Testis (tissue), 3 donors: Measurements from ENCODE around the gene FOXF2. TPM values are rescaled to one million over a fixed set of nuclear protein-coding genes. Genes with fewer than 3 reads are reported as not detected.

Experiments
- DNase-seq: peaks from one replicate; pipeline ENCODE4 v3.0.0-alpha.2; 2019
- H3K27ac ChIP-seq, 2 donors: fragments of 200-600 bp; sonication (generic); one replicate each; pipeline ENCODE4 v1.5.1; 2019
- H3K27me3 ChIP-seq: fragments of 200-600 bp; sonication (generic); one replicate; pipeline ENCODE4 v1.5.1; 2019
- H3K36me3 ChIP-seq: fragments of 200-600 bp; sonication (generic); one replicate; pipeline ENCODE4 v1.5.1; 2017; ENCODE audit warnings: low read depth; ENCODE audit errors: missing control alignments
- H3K4me1 ChIP-seq: fragments of 200-600 bp; sonication (generic); one replicate; pipeline ENCODE4 v1.5.1; 2019
- H3K4me3 ChIP-seq, 2 donors: fragments of 200-600 bp; sonication (generic); one replicate each; pipeline ENCODE4 v1.5.1; 2017 to 2019
- H3K9me3 ChIP-seq: fragments of 200-600 bp; sonication (generic); one replicate; pipeline ENCODE4 v1.5.1; 2017
- CTCF ChIP-seq, 3 experiments: fragments of 450-650 bp in 2 of 3; fragments of 200-600 bp in 1 of 3; sonication (generic) in 1 of 3; IDR thresholded peaks; one replicate each; pipeline ENCODE4 v1.5.1; 2016 to 2019; ENCODE audit warnings: antibody characterized with exemption in 3 of 3, mild to moderate bottlenecking in 2 of 3, moderate library complexity in 1 of 3
- POLR2A ChIP-seq: fragments of 450-650 bp; IDR thresholded peaks from one replicate; pipeline ENCODE4 v1.6.1; 2017; ENCODE audit warnings: antibody characterized with exemption, mild to moderate bottlenecking, moderate library complexity
- WGBS, 2 donors: methylation state at CpG; one replicate each; pipeline ENCODE4 v1.1.5; 2018; 5-methylcytosine and 5-hydroxymethylcytosine counted together
- intact Hi-C: fragments of 100-400 bp; cut with DNase I; formaldehyde crosslinking; loops from one replicate; pipeline ENCODE4 v1.15.1; 2023; ENCODE audit warnings: low total_unique reads
- polyA plus RNA-seq: library from polyadenylated mRNA; stranded (reverse); fragments of 350-450 nt; fragmentation: Illumina TruSeq; extraction: RNeasy Lipid Tissue Mini Kit (QIAGEN cat#74804); gene quantifications from one replicate; pipeline ENCODE4 v1.2.3, GENCODE V29; 2014; ENCODE audit warnings: low read depth, low replicate concordance; ENCODE audit not compliant: insufficient read depth
- total RNA-seq, 2 donors: library from RNA; depleted of rRNA; stranded (reverse); fragments of >200 nt; gene quantifications; one replicate each; pipeline ENCODE4 v1.2.3, GENCODE V29; 2016

Gene FOXF2
- total and polyA plus RNA-seq, 3 donors from 2014 or later: 1.2 to 4.7 (median 3.3) TPM

- H3K4me3 ChIP-seq: no peak overlapping the region
- intact Hi-C loops: no loop called here
- no peak for DNase-seq
- WGBS, 2 donors: 89 to 93% methylated on average over 10 of the region's 10 CpGs
- H3K4me1 ChIP-seq: no peaks in the 10 kb centered on the region
- H3K27me3 ChIP-seq: no peaks in the 10 kb centered on the region
- H3K9me3 ChIP-seq: no peaks in the 10 kb centered on the region
- H3K27ac ChIP-seq: no peak overlapping the region
- no peaks in the 10 kb centered on the region for H3K36me3 ChIP-seq
- TF ChIP-seq POLR2A (no peak), CTCF (IDR thresholded peaks at IDR 0.05) (no peak)
These were observed 26.2 kb downstream of the FOXF2 start for GRCh38 chr6:1415416-1416063.

- 66 to 69% methylated on average over 9 to 21 of the region's 21 CpGs for WGBS, 2 donors
- DNase-seq: no peak
- TF ChIP-seq POLR2A: no peak
- no peaks in the 10 kb centered on the region for H3K36me3 ChIP-seq
- H3K27me3 ChIP-seq: no peaks in the 10 kb centered on the region
- H3K9me3 ChIP-seq: no peaks in the 10 kb centered on the region
- no peaks in the 10 kb centered on the region for H3K4me1 ChIP-seq
- H3K27ac ChIP-seq: no peak overlapping the region
- H3K4me3 ChIP-seq: no peak overlapping the region
- intact Hi-C loops: no loop called here
These were observed 26.9 kb downstream of the FOXF2 start for GRCh38 chr6:1416191-1416760.

GRCh38 chr6:1416820-1417219 is 27.4 kb downstream of the FOXF2 start:
- Histone ChIP-seq H3K36me3 (no peaks in the 10 kb centered on the region), H3K9me3 (no peaks in the 10 kb centered on the region), H3K4me3 (no peak overlapping the region), H3K27me3 (no peaks in the 10 kb centered on the region), H3K27ac (no peak overlapping the region), H3K4me1 (no peaks in the 10 kb centered on the region)
- 80 to 85% methylated on average over 10 to 11 of the region's 11 CpGs for WGBS, 2 donors
- intact Hi-C loops: no loop called here
- DNase-seq: no peak
- TF ChIP-seq CTCF (IDR thresholded peaks at IDR 0.05): no peak
- TF ChIP-seq POLR2A: no peak

GRCh38 chr6:1417718-1418117 is 28.3 kb downstream of the FOXF2 start:
- 91 to 92% methylated on average over 12 of the region's 12 CpGs for WGBS, 2 donors
- no peaks in the 10 kb centered on the region for H3K4me1 ChIP-seq
- intact Hi-C loops: no loop called here
- no peak overlapping the region for H3K4me3 ChIP-seq
- no peak overlapping the region for H3K27ac ChIP-seq
- no peaks in the 10 kb centered on the region for H3K9me3 ChIP-seq
- TF ChIP-seq POLR2A (no peak), CTCF (IDR thresholded peaks at IDR 0.05) (no peak)
- no peak for DNase-seq
- no peaks in the 10 kb centered on the region for H3K27me3 ChIP-seq
- H3K36me3 ChIP-seq: no peaks in the 10 kb centered on the region

- Histone ChIP-seq H3K9me3 (no peaks in the 10 kb centered on the region), H3K27me3 (no peaks in the 10 kb centered on the region), H3K4me1 (no peaks in the 10 kb centered on the region), H3K4me3 (no peak overlapping the region), H3K27ac (no peak overlapping the region), H3K36me3 (no peaks in the 10 kb centered on the region)
- intact Hi-C loops: no loop called here
- 79 to 86% methylated on average over 7 to 15 of the region's 15 CpGs for WGBS, 2 donors
- TF ChIP-seq CTCF (IDR thresholded peaks at IDR 0.05) (no peak), POLR2A (no peak)
- DNase-seq: no peak
These were observed 29.3 kb downstream of the FOXF2 start for GRCh38 chr6:1418471-1419191.
